ENCODE data around the gene UGT2A3.

DNA sequence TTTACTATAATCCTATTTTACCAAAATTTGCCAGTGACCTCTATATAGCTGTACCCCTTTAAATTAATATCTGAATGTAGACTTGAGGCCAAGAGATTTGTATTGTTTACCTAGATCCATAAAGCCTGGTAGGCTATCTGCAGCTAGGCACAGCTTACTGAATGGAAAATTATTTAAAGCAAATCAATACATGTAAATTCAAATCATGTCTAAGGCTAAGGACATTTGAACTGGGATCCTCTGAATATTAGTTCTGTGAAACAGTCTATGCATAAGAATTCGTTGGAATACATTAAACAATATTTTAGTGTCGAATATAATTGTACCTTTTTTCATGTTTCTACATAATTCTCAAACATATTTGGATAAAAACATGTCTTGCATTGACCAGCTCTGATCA is 1.6 kb downstream of the UGT2A3 start:
- TF ChIP-seq CTCF (conservative IDR thresholded peaks at IDR 0.05 in 1 of 2, IDR thresholded peaks at IDR 0.05 in 1 of 2; ENCODE audit: extremely low read depth in 1 of 2, insufficient read depth in 1 of 2, low read depth in 1 of 2, low read length in 2 of 2): no peak
- TF ChIP-seq EZH2 (IDR thresholded peaks at IDR 0.05; ENCODE audit: borderline replicate concordance, low read length): no peak

All from mammary epithelial cell (primary cell).